ENCODE results near the gene ABCA3. TPM values are rescaled to one million over a fixed set of nuclear protein-coding genes. Genes with fewer than 3 reads are reported as not detected.

ABCA3 gene
- total and polyA plus RNA-seq, 7 donors = 0.46 to 21.3 (median 4.9) TPM

GRCh38 chr16:2277466-2278271, 62.9 kb downstream of the ABCA3 start:
- intact Hi-C loops (cut with DNase I) = loop anchor here (10.0 kb wide), 1 partner anchor 227 kb away; no protein-coding TSS in a partner anchor
- H3K9me3 ChIP-seq = no peaks in the 10 kb centered on the region
- no peak for TF ChIP-seq EP300 (IDR thresholded peaks at IDR 0.05)
- TF ChIP-seq POLR2AphosphoS5 (IDR thresholded peaks at IDR 0.05) = no peak
- TF ChIP-seq POLR2A (IDR thresholded peaks at IDR 0.05) = no peak
- TF ChIP-seq, protein P1, sequence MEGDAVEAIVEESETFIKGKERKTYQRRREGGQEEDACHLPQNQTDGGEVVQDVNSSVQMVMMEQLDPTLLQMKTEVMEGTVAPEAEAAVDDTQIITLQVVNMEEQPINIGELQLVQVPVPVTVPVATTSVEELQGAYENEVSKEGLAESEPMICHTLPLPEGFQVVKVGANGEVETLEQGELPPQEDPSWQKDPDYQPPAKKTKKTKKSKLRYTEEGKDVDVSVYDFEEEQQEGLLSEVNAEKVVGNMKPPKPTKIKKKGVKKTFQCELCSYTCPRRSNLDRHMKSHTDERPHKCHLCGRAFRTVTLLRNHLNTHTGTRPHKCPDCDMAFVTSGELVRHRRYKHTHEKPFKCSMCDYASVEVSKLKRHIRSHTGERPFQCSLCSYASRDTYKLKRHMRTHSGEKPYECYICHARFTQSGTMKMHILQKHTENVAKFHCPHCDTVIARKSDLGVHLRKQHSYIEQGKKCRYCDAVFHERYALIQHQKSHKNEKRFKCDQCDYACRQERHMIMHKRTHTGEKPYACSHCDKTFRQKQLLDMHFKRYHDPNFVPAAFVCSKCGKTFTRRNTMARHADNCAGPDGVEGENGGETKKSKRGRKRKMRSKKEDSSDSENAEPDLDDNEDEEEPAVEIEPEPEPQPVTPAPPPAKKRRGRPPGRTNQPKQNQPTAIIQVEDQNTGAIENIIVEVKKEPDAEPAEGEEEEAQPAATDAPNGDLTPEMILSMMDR (IDR thresholded peaks at IDR 0.05) = no peak
- no peaks in the 10 kb centered on the region for H3K4me1 ChIP-seq
- H3K27me3 ChIP-seq = no peaks in the 10 kb centered on the region
- no peak overlapping the region for H3K27ac ChIP-seq
- DNase-seq = no peak
- peaks cover 0 to 27% (median 5%) of the 10 kb centered on the region in 4 donors for H3K36me3 ChIP-seq
- 79 to 89% methylated on average over 25 of the region's 25 CpGs for WGBS, 2 donors
- no peak overlapping the region for H3K4me3 ChIP-seq

GRCh38 chr16:2276368-2277195, 63.9 kb downstream of the ABCA3 start:
- H3K4me3 ChIP-seq = no peak overlapping the region
- 72 to 78% methylated on average over 26 of the region's 26 CpGs for WGBS, 2 donors
- TF ChIP-seq, protein P1 (IDR thresholded peaks at IDR 0.05) = no peak
- TF ChIP-seq POLR2A (IDR thresholded peaks at IDR 0.05) (no peak), POLR2AphosphoS5 (IDR thresholded peaks at IDR 0.05) (no peak), EP300 (IDR thresholded peaks at IDR 0.05) (no peak)
- H3K4me1 ChIP-seq = peaks cover 0 to 4% (median 0%) of the 10 kb centered on the region in 4 donors
- no peak for DNase-seq
- H3K27me3 ChIP-seq = no peaks in the 10 kb centered on the region
- peaks cover 0 to 24% (median 5%) of the 10 kb centered on the region in 4 donors for H3K36me3 ChIP-seq
- intact Hi-C loops (cut with DNase I) = loop anchor here (10.0 kb wide), 1 partner anchor 228 kb away; no protein-coding TSS in a partner anchor
- H3K9me3 ChIP-seq = no peaks in the 10 kb centered on the region
- H3K27ac ChIP-seq = no peak overlapping the region

- TF ChIP-seq, protein P1 (IDR thresholded peaks at IDR 0.05) = no peak
- peaks cover 0 to 12% (median 0%) of the 10 kb centered on the region in 4 donors for H3K4me1 ChIP-seq
- no peak for DNase-seq
- no peaks in the 10 kb centered on the region for H3K27me3 ChIP-seq
- no peaks in the 10 kb centered on the region for H3K9me3 ChIP-seq
- no peak overlapping the region for H3K27ac ChIP-seq
- no peak overlapping the region for H3K4me3 ChIP-seq
- intact Hi-C loops (cut with DNase I) = loop anchor here (10.0 kb wide), 1 partner anchor 229 kb away; no protein-coding TSS in a partner anchor
- WGBS, 2 donors = 76 to 82% methylated on average over 30 of the region's 30 CpGs
- H3K36me3 ChIP-seq = peaks cover 0 to 19% (median 5%) of the 10 kb centered on the region in 4 donors
Observed at GRCh38 chr16:2275476-2276367, 64.8 kb downstream of the ABCA3 start.

GRCh38 chr16:2273931-2274330, 66.6 kb downstream of the ABCA3 start:
- Histone ChIP-seq H3K9me3 (no peaks in the 10 kb centered on the region), H3K4me3 (no peak overlapping the region), H3K4me1 (peaks cover 0 to 27% (median 13%) of the 10 kb centered on the region in 4 donors), H3K27ac (no peak overlapping the region), H3K36me3 (peaks cover 0 to 12% (median 2%) of the 10 kb centered on the region in 4 donors), H3K27me3 (no peaks in the 10 kb centered on the region)
- no peak for DNase-seq
- WGBS, 2 donors = 77 to 92% methylated on average over 10 of the region's 10 CpGs
- TF ChIP-seq POLR2A (IDR thresholded peaks at IDR 0.05) = no peak
- no peak for TF ChIP-seq POLR2AphosphoS5 (IDR thresholded peaks at IDR 0.05)
- TF ChIP-seq, protein P1 (IDR thresholded peaks at IDR 0.05) = no peak
- no peak for TF ChIP-seq EP300 (IDR thresholded peaks at IDR 0.05)
- intact Hi-C loops (cut with DNase I) = loop anchor here (10.0 kb wide), 1 partner anchor 231 kb away; no protein-coding TSS in a partner anchor

Measured in sigmoid colon (tissue), 7 donors.